ENCODE measurements around the gene CNTNAP2.
"Not testable (repeated sequence)": the region's sequence is repeated elsewhere in the genome, so short reads cannot be mapped to it uniquely, and the experiment has no call there.

Gene CNTNAP2

DNA sequence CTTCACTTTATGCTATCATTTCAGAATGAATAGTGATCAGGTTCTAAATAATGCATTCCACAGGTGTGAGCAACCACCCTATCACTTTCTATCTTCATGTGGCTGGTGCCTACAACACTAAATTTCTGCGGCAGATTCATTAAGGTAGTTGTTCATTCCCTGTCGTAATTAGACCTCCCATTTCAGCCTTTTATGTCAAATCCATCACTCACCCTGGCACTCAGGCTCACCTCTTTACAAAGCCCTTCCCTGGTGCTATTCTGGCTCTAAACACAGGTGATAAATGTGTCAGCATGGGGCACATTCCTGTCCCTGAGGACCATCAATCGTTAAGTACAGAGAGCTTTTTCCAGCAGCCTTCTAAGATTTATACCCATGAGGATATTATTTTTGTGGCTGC lies 2173.9 kb downstream of the CNTNAP2 start:
- DNase-seq (ENCODE audit: low read depth, low spot score): no peak

GRCh38 chr7:148291799-148292198 lies 2175.2 kb downstream of the CNTNAP2 start:
- DNase-seq (ENCODE audit: low read depth, low spot score): no peak

DNA sequence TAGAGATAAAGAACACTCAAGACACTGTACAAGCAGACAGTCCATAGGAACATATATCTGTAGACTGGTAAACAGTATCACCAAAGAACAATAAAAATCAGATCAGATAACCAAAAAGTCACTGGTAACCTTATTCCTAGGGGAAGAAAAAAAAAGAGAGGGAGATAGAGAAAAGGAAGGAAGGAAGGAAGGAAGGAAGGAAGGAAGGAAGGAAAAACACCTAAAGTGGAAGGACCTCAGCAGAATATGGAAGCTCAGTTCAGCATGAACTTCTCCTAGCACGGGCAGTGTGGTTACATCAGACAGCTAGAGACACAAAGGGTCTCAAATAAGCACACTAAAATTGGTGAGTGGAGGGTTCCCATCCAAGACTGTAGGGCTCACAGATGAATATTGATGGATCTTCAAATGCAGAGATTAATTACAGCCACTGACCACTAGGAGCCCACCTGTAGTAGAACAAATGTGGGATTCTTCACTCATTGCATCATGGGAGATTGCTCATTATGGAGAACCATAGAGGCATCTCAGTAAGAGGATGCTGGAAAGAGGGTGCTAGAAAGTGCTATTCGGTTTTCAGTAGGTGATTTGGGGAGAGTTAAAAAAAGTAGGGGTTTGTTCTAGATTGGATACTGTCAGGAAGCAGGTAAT lies 2180.5 kb downstream of the CNTNAP2 start:
- no peak for DNase-seq (ENCODE audit: low read depth, low spot score)

DNA sequence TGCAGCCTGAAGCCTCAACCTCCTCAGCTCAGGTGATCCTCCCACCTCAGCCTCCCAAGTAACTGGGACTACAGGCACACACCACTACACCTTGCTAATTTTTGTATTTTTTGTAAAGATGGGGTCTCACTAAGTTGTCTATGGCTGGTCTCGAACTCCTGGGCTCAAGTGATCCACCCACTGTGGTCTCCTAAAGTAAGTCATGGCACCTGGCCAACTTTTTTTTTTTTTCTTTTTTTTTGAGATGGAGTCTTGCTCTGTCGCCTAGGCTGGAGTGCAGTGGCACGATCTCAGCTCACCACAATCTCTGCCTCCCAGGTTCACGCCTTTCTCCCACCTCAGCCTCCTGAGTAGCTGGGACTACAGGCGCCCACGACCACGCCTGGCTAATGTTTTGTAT lies 2182.2 kb downstream of the CNTNAP2 start:
- not testable (repeated sequence) for DNase-seq (ENCODE audit: low read depth, low spot score)

- no peak for DNase-seq (ENCODE audit: low read depth, low spot score)
These were observed 2183.0 kb downstream of the CNTNAP2 start for GRCh38 chr7:148299350-148300276.

DNA sequence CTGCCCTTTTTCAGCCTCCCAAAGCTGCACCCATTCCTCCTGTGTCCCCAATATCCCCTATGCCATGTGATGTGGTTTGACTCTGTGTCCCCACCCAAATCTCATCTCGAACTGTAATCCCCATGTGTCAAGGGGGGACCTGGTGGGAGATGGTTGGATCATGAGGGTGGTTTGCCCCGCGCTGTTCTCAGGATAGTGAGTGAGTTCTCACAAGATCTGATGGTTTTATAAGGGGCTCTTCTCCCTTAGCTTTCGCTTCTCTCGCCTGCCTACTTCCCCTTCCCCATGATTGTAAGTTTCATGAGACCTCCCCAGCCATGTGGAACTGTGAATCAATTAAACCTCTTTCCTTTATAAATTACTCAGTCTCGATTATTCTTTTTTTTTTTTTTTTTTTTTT lies 2185.8 kb downstream of the CNTNAP2 start:
- DNase-seq (ENCODE audit: low read depth, low spot score): not testable (repeated sequence)

GRCh38 chr7:148303295-148304082 lies 2186.9 kb downstream of the CNTNAP2 start:
- peak; percentile 22 for DNase-seq (ENCODE audit: low read depth, low spot score)

GRCh38 chr7:148304083-148304335 lies 2187.4 kb downstream of the CNTNAP2 start:
- DNase-seq (ENCODE audit: low read depth, low spot score): no peak

DNA sequence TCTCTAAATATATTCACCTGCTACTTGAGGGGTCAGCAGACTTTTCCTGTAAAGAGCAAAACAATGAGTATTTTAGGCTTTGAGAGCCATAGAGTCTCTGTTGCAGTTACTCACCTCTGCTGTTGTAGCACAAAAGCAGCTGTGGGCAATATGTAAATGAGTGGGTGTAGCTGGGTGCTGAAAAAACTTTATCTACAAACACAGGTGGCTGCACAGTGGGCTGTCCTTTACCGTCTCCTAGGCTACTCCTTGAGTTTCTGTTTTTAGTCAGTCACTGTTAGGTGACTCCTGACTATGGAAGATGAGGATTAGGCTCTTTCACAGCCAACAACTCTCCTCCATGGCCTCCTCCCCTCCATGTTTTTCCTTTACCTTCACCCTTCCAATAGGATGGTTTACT lies 2187.9 kb downstream of the CNTNAP2 start:
- no peak for DNase-seq (ENCODE audit: low read depth, low spot score)

DNA sequence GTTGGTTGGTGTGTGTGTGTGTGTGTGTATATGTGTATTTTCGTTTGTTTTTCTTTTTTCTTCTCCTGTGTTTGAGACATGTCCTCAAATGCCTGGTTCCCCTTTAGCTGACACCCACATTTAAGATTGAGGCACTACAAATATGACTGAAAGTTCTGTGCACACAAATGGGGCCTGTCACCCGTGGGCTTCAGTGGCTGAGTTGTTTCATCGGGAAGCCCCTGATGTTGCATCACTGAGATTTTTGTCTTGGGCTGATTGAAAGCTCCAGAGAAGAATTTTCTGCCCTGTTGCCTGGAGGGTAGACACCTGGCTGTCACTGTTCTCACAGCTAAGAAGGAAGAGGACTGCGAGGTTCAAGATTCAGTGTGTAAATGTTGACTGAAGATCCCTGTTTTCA lies 2190.2 kb downstream of the CNTNAP2 start:
- DNase-seq (ENCODE audit: low read depth, low spot score): no peak

- DNase-seq (ENCODE audit: low read depth, low spot score): no peak
These were observed 2201.7 kb downstream of the CNTNAP2 start for GRCh38 chr7:148318102-148318811.

GRCh38 chr7:148318838-148319237 lies 2202.2 kb downstream of the CNTNAP2 start:
- DNase-seq (ENCODE audit: low read depth, low spot score): no peak

- DNase-seq (ENCODE audit: low read depth, low spot score): no peak
These were observed 2202.8 kb downstream of the CNTNAP2 start for GRCh38 chr7:148319316-148319808.

DNA sequence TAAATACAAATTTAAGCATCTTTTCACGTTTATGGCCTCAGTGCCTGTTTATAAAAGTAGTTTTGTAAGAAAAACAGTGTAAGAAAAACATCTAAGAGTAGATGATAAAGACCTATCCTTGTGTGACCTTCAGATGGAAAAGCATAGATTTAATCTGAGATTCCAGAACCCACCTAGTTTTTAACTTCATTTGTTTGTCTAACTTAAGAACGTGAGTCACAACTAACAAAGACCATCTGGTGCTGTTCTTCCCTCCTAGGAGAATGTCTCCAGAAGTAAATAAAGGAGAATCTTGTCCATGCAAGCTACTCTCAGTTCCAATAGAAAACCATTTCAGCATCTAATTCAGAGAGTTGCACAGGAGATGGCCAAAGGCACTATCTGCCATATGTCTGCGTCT lies 2208.6 kb downstream of the CNTNAP2 start:
- no peak for DNase-seq (ENCODE audit: low read depth, low spot score)

DNA sequence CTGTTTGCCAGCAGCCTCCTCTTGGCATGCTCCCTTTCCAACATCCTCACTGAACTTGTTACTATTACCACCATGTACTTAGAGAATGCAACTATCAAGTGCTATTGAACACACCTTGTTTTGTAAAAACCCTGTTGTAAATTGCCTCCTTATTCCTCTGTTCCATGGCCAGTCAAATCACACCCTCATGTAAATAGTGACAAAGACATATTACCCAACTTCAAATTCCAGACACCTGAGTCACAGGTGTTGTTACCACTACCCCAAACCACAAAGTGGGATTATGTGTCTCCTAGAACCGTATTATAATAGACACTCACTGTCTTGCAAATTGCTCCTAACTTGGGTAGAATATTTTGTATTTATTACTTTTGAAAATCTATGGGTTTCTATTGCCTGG lies 2210.8 kb downstream of the CNTNAP2 start:
- no peak for DNase-seq (ENCODE audit: low read depth, low spot score)

- DNase-seq (ENCODE audit: low read depth, low spot score): no peak
These were observed 2212.3 kb downstream of the CNTNAP2 start for GRCh38 chr7:148328906-148329305.

- no peak for DNase-seq (ENCODE audit: low read depth, low spot score)
These were observed 2213.7 kb downstream of the CNTNAP2 start for GRCh38 chr7:148330124-148330818.

DNA sequence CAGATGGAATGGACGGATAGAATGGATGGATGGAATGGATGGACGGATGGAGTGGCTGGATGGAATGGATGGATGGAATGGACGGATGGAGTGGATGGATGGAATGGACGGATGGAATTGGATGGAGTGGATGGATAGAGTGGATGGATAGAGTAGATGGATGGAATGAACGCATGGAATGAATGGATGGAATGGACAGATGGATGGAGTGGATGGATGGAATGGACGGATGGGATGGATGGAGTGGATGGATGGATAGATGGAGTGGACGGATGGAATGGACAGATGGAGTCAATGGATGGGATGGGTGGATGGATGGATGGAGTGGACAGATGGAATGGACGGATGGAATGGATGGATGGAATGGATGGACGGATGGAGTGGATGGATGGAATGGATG lies 2214.2 kb downstream of the CNTNAP2 start:
- DNase-seq (ENCODE audit: low read depth, low spot score): no peak

- DNase-seq (ENCODE audit: low read depth, low spot score): not testable (repeated sequence)
These were observed 2214.9 kb downstream of the CNTNAP2 start for GRCh38 chr7:148331456-148331855.

- no peak for DNase-seq (ENCODE audit: low read depth, low spot score)
These were observed 2215.9 kb downstream of the CNTNAP2 start for GRCh38 chr7:148332191-148333186.

Data from brain pericyte (primary cell).